Erythroblast (primary cell): ENCODE data around the gene DLEC1.

ENCODE experiments used
- GATA1 ChIP-seq: IDR thresholded peaks from 2 replicates; pipeline ENCODE4 v1.6.1; 2011; ENCODE audit warnings: low read depth, mild to moderate bottlenecking, control low read depth, low read length, moderate library complexity
- POLR2A ChIP-seq: IDR thresholded peaks from 2 replicates; pipeline ENCODE4 v1.6.1; 2011; ENCODE audit warnings: mild to moderate bottlenecking, low read length

GRCh38 chr3:38141952-38142273 lies 102.9 kb downstream of the DLEC1 start:
- TF ChIP-seq POLR2A (no peak), GATA1 (no peak)
